MM.1S (cell line): ENCODE results near the gene FBXO17.

Experiments
- EZH2 ChIP-seq: fragments of 300-600 bp; sonication (generic); optimal IDR thresholded peaks from 2 replicates; pipeline ENCODE3; 2017; ENCODE audit warnings: low read depth, mild to moderate bottlenecking, antibody characterized with exemption, low read length, mixed read lengths
- TF ChIP-seq, protein P1 (sequence below): fragments of 300-600 bp; sonication (generic); IDR thresholded peaks from 2 replicates; pipeline ENCODE4 v1.5.1; 2016; ENCODE audit warnings: antibody characterized with exemption, low read length, mixed read lengths

DNA sequence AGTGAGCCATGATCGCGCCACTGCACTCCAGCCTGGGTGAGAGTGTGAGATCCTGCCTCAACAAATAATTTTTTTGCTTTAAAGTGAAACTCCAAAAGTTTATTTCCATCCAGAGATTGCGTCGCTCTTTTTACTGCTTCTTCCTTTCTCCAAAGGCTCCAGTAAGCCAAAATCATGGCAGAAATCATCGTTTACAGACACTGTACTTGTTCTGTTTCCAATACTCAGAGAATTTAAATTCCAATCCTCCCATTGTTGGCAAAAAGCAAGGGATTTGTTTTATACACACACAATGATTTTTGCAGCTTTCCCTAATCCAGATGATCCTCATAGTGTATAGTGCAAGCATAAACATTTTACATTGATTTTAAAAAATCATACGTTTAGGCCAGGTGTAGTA, 41.5 kb upstream of the FBXO17 start:
- no peak for TF ChIP-seq EZH2
- TF ChIP-seq, protein P1, sequence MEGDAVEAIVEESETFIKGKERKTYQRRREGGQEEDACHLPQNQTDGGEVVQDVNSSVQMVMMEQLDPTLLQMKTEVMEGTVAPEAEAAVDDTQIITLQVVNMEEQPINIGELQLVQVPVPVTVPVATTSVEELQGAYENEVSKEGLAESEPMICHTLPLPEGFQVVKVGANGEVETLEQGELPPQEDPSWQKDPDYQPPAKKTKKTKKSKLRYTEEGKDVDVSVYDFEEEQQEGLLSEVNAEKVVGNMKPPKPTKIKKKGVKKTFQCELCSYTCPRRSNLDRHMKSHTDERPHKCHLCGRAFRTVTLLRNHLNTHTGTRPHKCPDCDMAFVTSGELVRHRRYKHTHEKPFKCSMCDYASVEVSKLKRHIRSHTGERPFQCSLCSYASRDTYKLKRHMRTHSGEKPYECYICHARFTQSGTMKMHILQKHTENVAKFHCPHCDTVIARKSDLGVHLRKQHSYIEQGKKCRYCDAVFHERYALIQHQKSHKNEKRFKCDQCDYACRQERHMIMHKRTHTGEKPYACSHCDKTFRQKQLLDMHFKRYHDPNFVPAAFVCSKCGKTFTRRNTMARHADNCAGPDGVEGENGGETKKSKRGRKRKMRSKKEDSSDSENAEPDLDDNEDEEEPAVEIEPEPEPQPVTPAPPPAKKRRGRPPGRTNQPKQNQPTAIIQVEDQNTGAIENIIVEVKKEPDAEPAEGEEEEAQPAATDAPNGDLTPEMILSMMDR = no peak
